Frontal cortex (tissue), 4 donors: ENCODE results near the gene FLNA. TPM values are rescaled to one million over a fixed set of nuclear protein-coding genes. Genes with fewer than 3 reads are reported as not detected.

Source experiments
- DNase-seq, 2 donors: peaks; one replicate each; pipeline ENCODE4 v3.0.0; 2012; ENCODE audit warnings: low spot score in 2 of 2
- FAIRE-seq: peaks from 2 replicates; lab custom pipeline; 2012; peaks lifted over from hg19 to GRCh38; lab: Jason Lieb, UNC
- total RNA-seq: library from RNA; depleted of rRNA; stranded (reverse); fragments of >200 nt; gene quantifications from one replicate; pipeline ENCODE4 v1.2.3, GENCODE V29; 2014
- donor health status: control.
- donor health status: control.
- donor health status: control.

FLNA gene
- total RNA-seq, 1 donor from 2014 or later = 66.9 TPM

DNA sequence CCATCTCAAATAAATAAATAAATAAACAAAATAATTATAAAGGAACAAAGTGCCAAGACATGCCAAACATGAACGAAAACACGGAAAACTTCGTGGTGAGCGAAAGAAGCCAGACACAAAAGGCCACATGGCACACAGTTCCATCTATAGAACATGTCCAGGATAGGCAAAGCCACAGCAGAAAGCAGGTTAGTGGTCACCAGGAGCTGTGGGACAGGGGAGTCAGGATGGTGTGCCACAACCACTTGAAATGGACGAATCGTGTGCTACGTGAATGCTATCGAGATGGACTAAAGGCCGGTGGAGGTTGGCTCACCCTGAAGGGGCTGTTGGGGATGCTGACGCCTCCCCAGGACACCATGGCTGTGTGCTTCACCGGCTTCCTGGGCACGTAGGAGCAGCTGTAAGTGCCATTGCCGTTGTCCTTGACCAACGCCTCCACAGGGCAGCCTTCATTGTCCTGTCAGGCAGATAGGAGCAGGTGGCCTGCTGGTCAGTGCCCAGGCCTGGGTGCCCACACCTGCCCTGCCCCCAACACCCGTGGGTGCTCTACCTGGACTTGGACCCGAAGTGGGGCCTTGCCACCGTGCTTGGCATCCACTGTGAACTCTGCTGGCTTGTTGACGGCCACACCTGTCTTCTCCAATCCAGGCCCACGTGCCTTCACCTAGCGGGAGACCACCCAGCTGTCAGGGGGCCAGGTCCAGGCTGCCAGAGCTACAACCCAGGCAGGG, 10.6 kb downstream of the FLNA start:
- DNase-seq (no peak), FAIRE-seq (no peak)

DNA sequence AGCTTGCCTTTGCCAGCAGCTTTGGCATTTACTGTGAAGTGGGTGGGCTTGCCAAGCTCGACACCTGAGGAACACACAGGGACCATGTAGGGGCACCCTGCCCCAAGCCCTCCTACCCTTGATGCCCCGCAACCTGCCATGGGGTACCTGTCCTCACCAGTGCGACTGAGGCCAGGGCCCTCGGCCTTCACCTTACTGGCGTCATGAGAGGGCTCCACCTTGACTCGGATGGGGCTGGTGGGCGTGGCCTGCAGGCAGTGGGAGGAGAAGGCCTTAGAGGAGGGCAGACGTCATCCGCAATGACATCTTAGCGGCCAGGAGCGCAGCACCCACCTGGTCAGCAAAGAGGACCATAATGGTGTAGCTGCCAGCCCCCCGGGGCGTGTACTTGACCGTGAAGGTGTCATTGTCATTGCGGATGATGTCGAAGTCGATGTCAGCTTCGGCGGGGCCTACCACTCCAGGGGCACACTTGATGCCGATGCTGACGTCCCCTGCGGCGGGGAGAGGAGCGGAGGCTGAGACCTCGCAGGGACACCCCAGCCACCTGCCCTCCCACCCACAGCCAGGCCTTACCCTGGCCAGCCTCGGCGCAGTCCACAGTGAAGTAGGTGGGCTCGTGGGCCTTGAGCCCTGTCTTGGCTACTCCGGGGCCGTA, 12.2 kb downstream of the FLNA start:
- DNase-seq = no peak
- no peak for FAIRE-seq

DNA sequence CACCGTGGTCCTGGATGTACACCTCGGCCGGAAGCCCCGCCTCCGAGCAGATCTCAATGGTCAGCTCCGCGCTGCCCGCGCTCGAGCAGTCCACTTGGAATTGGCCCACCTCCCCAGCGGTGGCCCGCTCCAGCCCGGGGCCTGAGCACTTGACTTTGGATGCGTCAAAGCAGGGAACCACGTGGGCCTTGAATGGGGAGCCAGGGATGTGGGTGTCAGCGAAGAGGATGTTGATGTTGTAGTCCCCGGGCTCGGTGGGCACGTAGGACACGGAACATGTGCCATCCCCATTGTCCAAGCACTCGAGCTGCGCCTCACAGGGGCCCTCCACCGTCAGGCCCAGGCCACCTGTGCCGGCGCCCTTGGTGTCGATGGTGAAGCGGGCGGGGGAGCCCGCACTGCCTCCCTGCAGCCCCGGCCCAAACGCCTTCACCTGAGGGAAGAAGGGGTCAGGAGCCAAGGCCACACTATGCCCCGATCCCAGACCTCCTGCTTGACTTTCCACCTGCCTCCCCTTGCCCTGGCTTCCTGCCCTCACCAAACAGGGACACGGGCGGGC, 14.2 kb downstream of the FLNA start:
- FAIRE-seq = no peak
- no peak for DNase-seq

DNA sequence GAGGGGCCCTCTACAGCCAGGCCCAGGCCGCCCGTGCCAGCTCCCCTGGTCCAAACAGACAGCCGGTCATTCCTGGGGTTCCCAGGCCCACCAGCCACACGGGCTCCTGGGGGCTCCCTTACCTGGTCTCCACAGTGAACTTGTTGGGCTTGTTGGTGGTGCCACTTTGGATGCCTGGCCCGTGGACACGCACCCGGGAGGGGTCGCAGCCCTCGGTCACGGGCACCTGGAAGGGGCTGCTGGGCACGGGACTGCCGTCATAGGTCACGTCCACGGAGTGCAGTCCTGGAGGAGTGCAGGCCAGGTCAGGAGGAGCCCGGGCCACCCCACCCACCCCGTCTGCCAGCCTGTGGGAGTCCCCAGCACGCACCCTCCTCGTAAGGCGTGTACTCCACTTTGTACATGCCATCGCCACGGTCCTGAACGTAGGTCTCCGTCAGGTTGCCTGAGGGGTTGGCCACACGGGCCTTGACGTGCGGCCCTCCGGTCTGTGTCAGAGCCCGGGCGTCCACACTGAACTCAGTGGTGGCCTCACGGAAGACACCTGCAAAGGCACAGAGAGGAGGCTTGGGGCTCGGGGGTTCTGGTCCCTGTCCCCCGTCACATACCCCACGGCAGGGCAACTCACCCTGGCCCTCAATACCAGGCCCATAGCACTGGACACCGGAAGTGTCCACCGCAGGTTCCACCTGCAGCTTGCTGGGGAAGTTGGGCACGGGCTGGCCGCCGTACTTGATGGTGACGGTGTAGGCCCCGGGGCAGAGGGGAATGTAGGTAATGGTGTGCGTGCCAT, 14.9 kb downstream of the FLNA start:
- no peak for FAIRE-seq

DNA sequence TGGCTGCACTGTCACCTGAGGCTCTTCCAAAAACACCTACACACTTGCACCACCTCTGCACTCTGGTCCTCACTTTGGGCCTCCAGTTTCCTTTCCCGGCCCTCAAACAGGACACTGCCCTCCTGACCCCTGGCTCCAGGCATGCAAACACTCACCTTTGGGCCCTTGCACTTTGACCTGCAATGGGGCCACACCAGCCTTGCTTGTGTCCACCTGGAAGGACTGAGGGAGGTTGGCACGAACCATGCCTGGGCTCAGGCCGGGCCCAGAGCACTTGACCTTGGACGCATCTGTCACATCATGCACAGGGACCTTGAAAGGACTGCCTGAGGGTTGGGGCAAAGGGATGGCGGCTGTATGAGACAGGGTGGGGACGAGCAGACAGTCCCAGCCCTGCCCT, 15.6 kb downstream of the FLNA start:
- no peak for FAIRE-seq
- DNase-seq = no peak

More for the DNA sequence above, 14.9 kb downstream of the FLNA start:
- DNase-seq = no peak

DNA sequence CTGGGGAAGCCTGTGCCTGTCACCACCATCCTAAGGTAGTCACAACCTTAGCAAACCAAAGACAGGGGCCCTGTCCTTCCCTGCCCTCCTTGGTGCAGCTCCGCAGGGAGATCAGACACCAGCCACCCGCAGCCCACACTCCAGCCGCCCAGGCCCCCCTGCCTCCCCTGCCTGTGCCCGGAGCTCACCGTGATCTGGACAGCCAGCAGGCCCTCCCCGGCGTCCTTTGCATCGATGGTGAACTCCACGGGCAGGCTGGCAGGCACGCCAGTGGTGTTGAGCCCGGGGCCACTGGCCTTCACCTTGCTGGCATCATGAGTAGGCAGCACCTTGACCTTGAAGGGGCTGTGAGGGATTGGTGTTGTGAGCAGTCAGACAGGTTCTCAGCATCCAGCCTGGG, 16.4 kb downstream of the FLNA start:
- DNase-seq (no peak), FAIRE-seq (no peak)

DNA sequence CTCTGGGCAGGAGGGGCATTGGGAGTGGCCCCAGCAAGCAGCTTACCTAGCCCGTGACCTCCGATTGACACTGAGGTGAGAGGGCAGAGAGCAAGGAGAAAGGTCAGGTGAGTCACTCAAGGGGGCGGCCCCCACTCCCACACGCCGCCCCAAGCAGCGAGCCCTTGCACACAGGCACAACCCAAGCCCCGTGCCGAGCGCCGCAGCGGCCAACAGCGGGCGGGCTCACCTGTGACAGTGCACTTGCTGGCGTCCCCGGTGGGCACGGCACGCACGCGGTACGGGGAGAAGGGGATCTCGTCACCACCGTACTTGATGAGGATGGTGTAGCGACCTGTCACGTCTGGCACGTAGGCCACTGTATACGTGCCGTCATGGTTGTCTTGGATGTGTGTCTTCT, 17.2 kb downstream of the FLNA start:
- FAIRE-seq = no peak
- DNase-seq = no peak

DNA sequence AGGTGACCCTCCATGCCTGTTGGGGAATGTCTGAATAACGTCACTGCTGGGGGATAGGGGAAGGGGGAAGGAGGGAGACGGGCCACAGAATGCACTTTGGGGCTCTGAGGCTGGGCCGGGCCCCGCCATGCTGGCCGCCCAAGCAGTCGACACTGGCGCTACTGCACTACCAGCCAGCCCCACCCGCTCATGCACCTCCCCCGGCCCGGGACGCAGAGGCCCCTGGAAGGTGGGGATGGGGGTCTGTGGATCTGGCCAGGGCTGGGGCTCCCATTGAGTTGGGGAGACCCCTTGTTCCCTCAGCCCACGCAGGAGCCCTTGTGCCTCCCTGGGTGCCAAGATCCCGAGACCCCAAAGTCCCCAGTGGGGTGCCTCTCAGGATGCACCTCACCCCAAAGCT, 17.8 kb downstream of the FLNA start:
- FAIRE-seq = no peak
- no peak for DNase-seq

DNA sequence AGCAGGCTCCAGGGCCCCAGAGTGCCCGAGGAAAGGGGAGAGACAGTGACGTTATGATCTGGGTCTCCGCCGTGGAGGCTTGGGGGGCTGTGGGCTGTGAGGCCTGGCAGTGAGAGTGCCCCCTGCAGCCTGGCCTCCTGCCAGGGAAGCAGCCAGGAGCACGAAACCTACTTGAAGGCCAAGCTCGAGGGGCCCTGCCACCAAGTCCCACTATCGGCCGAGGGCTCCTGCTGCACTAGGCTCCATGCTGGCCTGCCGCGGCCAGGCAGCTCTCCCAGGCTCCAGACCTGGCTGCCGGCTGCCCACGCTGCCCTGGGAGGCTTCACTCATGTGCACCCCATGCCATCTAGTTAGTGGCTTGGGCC, 18.7 kb downstream of the FLNA start:
- FAIRE-seq (no peak), DNase-seq (no peak)

DNA sequence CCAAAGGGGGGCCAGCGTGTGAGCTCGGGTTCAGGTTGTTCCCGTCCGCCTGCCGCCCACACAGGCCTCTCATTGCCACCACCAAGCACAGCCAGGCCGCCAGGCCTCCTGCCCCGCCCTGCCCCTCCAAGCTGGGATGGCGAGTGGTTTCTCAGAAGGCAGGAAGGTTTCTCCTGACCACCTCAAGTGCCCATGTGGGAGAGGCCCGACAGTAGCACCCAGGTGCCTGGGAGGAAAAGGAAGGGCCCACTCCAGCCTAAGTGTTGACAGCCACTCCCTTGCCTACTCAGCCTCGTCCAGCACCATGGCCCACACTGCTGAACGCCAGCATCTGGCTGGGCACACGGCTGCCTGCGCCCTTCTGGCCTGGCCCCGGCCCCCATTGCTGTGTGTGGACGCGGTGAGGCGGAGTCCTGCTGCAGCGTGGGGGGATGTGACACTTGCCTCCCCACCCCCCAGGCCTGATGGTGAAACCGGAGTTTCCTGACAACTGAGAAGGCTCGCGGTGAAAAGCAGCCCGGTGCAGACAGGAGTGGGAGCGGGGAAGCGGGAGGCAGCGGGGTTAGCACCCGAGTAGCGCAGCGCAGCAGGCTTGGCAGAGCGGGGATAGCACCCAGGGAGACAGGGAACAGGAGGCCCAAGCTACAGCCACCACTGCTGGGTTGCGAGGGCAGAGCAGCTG, 19.2 kb downstream of the FLNA start:
- DNase-seq = no peak
- no peak for FAIRE-seq

DNA sequence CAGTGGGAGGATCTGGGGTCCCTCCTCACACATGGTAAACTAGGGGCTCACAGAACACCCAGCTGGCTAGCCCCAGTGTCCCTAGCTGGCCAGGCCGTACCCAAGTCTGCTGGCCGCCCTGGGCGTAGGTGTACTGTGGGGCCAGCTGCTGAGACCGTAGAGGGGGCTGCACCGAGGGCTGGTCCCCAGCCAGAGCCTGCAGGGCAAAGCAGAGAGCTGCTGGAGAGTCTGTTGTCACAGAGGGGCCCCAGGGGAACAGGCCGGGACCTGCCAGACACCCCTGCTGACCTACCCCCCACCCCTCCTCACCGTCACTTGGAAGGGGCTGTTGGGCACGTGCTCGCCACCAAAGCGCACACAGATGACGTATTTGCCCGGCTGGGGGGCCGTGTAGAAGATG, 19.9 kb downstream of the FLNA start:
- FAIRE-seq (no peak), DNase-seq (no peak)

DNA sequence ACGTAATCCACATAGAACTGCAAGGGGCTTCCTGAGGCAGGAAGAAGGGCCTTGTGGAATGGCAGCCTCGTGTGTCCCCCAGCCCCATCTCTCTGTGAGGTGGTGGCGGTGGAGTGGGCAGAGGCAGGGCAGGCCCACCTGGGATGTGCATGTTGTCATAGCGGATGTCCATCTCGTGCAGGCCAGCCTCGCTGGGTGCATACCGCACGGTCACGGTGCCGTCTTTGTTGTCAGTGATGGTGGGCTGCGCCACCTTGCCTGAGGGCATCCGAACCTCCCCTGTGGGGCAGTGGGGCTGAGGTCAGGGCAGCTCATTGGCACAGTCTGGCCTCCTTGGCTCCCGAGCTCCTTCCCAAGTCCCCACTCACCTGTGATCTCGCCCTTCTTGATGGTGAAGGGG, 20.4 kb downstream of the FLNA start:
- FAIRE-seq (no peak), DNase-seq (no peak)

DNA sequence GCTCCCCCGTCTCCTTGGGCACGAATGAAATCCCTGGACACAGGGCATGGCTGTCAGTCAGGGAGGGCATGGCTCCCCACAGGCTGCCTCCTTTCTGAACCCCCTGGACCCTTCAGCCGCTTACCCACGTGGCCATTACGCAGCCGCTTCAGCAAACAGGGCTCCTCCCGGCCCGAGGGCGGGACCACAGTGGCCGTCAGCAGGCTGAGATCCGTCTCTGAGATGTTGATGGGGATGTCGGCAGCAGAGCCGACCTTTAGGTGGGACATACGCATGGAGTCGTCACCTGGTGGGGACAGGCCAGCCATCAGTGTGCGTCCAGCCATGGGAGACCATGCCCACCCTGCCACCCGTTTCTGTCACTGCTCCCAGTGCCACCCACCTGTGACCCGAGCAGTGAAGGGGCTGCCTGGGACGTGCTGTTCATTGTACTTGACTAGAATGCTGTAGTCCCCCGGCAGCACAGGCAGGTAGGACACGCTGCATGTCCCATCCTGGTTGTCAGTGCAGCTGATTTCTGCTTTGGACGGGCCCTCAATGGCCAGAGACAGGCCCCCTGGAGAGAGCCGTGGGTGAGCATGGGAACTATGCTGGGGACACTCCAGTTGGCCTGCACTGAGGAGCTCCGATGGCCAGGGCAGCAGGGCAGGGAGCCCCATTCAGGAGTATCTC, 21.1 kb downstream of the FLNA start:
- FAIRE-seq = no peak
- DNase-seq = no peak

DNA sequence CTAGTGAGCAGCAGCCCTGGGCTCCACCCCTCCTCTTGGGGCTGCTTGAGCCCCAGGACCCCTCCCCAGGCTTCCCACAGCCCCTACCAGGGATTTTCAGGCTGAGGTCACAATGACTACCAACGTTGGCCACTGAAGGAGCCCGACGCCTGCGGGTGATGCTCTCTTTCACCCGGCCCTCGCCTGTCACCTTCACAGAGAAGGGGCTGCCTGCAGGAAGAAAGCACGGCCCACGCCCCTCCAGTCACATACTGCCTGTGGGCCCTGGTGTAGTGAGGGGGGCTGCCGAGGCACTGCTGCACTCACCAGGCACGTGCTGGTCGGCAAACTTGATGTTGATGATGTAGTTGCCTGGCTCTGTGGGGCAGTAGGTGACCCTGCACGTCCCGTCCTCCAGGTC, 22.0 kb downstream of the FLNA start:
- DNase-seq (no peak), FAIRE-seq (no peak)

DNA sequence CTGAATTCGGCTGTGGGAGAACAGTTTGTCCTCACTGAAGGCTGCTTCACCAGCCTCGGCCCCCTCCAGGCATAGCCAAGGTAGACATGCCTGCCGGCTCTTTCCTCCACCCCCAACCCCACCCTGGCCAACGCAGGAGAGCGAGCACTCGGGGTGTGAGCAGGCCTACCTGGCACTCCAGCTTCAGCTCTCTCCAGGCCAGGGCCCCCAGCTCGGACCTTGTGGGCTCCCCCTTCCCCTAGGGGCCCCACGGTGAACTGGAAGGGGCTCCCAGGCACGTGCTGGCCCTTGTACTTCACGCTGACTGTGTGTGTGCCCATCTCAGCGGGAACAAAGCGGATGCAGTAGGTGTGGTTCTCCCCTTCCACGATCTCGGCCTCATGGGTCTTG, 22.4 kb downstream of the FLNA start:
- DNase-seq = no peak
- FAIRE-seq = no peak

DNA sequence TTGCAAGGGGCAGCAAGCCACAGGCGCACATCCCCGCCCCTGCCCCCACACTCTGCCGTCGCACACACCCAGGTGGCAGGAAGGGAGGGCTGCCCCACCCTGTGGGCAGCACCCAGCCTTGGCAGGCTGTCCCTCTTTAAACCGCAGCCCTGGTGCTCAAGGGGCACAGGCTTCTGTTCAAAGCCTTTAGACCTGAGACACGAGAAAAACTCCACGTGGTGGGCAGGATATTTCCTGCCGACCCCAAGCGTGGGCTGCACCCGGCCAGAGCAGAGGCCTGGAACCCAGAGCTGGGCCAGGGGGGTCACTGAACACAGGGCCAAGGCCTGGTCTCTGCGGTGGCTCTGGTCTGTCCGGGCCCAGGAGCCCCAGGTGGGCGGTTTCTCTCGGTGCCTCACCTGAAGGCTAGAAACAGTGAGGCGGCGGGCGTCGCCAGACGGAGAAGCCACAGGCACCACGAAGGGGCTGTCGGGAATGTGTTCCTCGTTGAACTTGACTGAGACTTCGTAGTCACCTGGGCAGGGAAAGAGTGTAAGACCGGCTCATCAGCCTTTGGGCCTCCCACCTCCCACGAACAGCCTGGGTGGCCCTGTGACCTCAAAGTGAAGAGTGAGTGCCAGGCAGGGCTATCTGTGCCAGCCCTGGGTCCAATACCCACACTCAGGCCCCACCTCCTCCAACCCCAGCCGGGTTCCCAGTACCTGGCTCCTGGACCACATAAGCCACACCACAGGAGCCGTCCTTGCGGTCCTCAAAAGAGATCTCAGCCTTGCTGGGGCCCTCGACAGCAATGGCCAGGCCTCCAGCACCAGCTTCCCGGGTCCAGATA, 23.0 kb downstream of the FLNA start:
- DNase-seq (no peak), FAIRE-seq (no peak)

DNA sequence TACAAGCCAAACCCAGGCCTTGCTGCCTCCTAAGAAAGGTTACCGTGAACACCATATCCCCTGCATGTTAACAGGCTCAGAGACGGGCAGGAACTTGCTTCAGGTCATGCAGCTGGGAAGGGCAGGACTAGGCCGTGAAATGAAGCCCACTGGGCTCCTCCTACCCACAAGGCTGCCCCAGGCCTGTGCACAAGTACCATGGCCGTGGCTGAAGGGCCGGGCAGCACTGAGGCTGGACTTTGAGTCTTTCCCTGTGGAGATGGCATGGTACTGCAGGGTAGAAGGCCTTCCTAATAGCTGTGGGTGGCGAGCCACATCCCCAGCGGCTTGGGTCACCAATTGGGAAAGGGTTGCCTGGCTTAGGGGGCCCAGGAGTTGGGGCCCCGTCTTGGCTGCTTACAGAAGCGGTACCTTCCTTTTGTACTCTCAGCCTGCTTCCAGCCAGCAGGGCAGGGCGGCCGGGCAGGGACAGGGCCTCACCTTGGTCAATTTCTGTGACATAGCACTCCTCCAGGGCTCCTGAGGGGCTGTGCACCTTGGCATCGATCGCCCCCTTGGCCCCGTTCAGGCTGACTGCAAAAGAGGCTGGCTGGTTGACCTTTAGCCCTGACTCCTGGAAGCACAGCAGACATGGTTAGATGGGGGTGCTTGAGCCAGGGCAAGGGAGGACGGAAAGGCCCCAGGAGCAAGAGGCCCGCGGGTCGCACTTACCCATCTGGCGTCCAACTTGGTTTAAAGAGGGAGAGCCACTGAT, 23.8 kb downstream of the FLNA start:
- FAIRE-seq (no peak), DNase-seq (no peak)

DNA sequence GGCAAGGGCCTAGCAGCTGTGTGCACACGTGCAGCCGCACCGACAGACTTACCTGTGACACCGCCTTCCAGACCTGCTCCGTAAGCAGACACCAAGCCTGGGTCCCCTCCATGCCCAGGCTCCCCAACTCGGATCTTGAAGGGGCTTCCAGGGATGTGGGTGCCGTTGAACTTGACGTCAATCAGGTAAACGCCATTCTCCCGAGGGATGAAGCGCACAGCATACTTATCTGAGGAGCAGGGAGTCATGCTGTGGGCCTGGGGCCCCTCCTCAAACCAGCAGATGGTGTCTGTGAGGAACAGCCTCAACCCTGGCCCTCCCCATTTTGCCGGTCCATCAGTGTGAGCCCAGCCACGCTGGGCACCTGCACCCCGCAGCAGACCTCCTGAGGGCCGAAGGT, 24.5 kb downstream of the FLNA start:
- DNase-seq = no peak
- FAIRE-seq = no peak
